CD4-positive, alpha-beta T cell treated with Interleukin-15 for 4 hours (primary cell): ENCODE data around the gene KIAA0040.

Experiments
- DNase-seq: peaks from one replicate; pipeline ENCODE4 v3.0.0-alpha.2; 2020; ENCODE audit warnings: low spot score

KIAA0040 gene

GRCh38 chr1:175200678-175201521, 8.3 kb upstream of the KIAA0040 start:
- no peak for DNase-seq

GRCh38 chr1:175198332-175198731, 5.8 kb upstream of the KIAA0040 start:
- DNase-seq: no peak

- DNase-seq: peak; percentile 23
Observed at GRCh38 chr1:175197531-175197930, 5.0 kb upstream of the KIAA0040 start.

GRCh38 chr1:175195798-175196197, 3.2 kb upstream of the KIAA0040 start:
- no peak for DNase-seq

- no peak for DNase-seq
Observed at GRCh38 chr1:175195281-175195680, 2.7 kb upstream of the KIAA0040 start.

- DNase-seq: no peak
Observed at GRCh38 chr1:175193527-175193910, 943 bp upstream of the KIAA0040 start.

- peak; percentile 25 for DNase-seq
Observed at GRCh38 chr1:175192111-175192629, 406 bp downstream of the KIAA0040 start.

- peak; percentile 38 for DNase-seq
Observed at GRCh38 chr1:175191659-175192058, 917 bp downstream of the KIAA0040 start.

- DNase-seq: peak; percentile 74
Observed at GRCh38 chr1:175188936-175189335, 3.6 kb downstream of the KIAA0040 start.

- no peak for DNase-seq
Observed at GRCh38 chr1:175186433-175187160, 6.0 kb downstream of the KIAA0040 start.

- DNase-seq: no peak
Observed at GRCh38 chr1:175185903-175186302, 6.7 kb downstream of the KIAA0040 start.

- no peak for DNase-seq
Observed at GRCh38 chr1:175183586-175183985, 9.0 kb downstream of the KIAA0040 start.

- no peak for DNase-seq
Observed at GRCh38 chr1:175182201-175182746, 10.3 kb downstream of the KIAA0040 start.

GRCh38 chr1:175179837-175180590, 12.6 kb downstream of the KIAA0040 start:
- no peak for DNase-seq

GRCh38 chr1:175178456-175178855, 14.1 kb downstream of the KIAA0040 start:
- no peak for DNase-seq

GRCh38 chr1:175178056-175178455, 14.5 kb downstream of the KIAA0040 start:
- no peak for DNase-seq

- no peak for DNase-seq
Observed at GRCh38 chr1:175176246-175176645, 16.3 kb downstream of the KIAA0040 start.

- peak; percentile 25 for DNase-seq
Observed at GRCh38 chr1:175174309-175175102, 18.1 kb downstream of the KIAA0040 start.

- DNase-seq: no peak
Observed at GRCh38 chr1:175173531-175173930, 19.0 kb downstream of the KIAA0040 start.

- DNase-seq: no peak
Observed at GRCh38 chr1:175172503-175172902, 20.1 kb downstream of the KIAA0040 start.
